C1 segment of cervical spinal cord (tissue), 14 donors: ENCODE results near the gene GRAP2.

Experiments
- DNase-seq, 14 donors: peaks; one replicate each; lab custom pipeline; 2025; lab: John Stamatoyannopoulos, UW

Gene GRAP2

GRCh38 chr22:39965748-39966147, 64.9 kb downstream of the GRAP2 start:
- no peak for DNase-seq

GRCh38 chr22:39966470-39966869, 65.6 kb downstream of the GRAP2 start:
- no peak for DNase-seq

GRCh38 chr22:39967103-39967829, 66.4 kb downstream of the GRAP2 start:
- DNase-seq = no peak

- peak in 3 of 14 donors; percentile 2 to 40 (median 13) for DNase-seq
Measured at GRCh38 chr22:39967996-39968972, 67.4 kb downstream of the GRAP2 start.

GRCh38 chr22:39970742-39971141, 69.9 kb downstream of the GRAP2 start:
- no peak for DNase-seq

GRCh38 chr22:39972641-39973040, 71.8 kb downstream of the GRAP2 start:
- DNase-seq = no peak

- no peak for DNase-seq
Measured at GRCh38 chr22:39973656-39974055, 72.8 kb downstream of the GRAP2 start.

- no peak for DNase-seq
Measured at GRCh38 chr22:39974065-39974464, 73.2 kb downstream of the GRAP2 start.

- DNase-seq = no peak
Measured at GRCh38 chr22:39979048-39979447, 78.2 kb downstream of the GRAP2 start.

- no peak for DNase-seq
Measured at GRCh38 chr22:39979458-39979857, 78.6 kb downstream of the GRAP2 start.

- DNase-seq = no peak
Measured at GRCh38 chr22:39980596-39980995, 79.7 kb downstream of the GRAP2 start.

GRCh38 chr22:39983346-39983745, 82.5 kb downstream of the GRAP2 start:
- DNase-seq = no peak

- no peak for DNase-seq
Measured at GRCh38 chr22:39984006-39984405, 83.1 kb downstream of the GRAP2 start.

- no peak for DNase-seq
Measured at GRCh38 chr22:39984746-39985145, 83.9 kb downstream of the GRAP2 start.

- no peak for DNase-seq
Measured at GRCh38 chr22:39985383-39986035, 84.6 kb downstream of the GRAP2 start.

GRCh38 chr22:39988386-39989114, 87.7 kb downstream of the GRAP2 start:
- no peak for DNase-seq

- no peak for DNase-seq
Measured at GRCh38 chr22:39989633-39990032, 88.7 kb downstream of the GRAP2 start.

GRCh38 chr22:39990686-39991085, 89.8 kb downstream of the GRAP2 start:
- no peak for DNase-seq

- DNase-seq = no peak
Measured at GRCh38 chr22:39991159-39991860, 90.4 kb downstream of the GRAP2 start.

- no peak for DNase-seq
Measured at GRCh38 chr22:39992088-39992826, 91.4 kb downstream of the GRAP2 start.
